GM21717 (cell line): ENCODE results near the gene GLB1L.
"Not testable (repeated sequence)": the region's sequence is repeated elsewhere in the genome, so short reads cannot be mapped to it uniquely, and the experiment has no call there.

Experiments used
- ATAC-seq: cut with Tn5 transposase; IDR thresholded peaks from one replicate; pipeline ENCODE4 v1.9.1; 2021; ENCODE audit warnings: mild to moderate bottlenecking, moderate library complexity; ENCODE audit not compliant: unreplicated experiment

The GLB1L gene

GRCh38 chr2:219281588-219281987 is 36.3 kb upstream of the GLB1L start:
- no peak for ATAC-seq

GRCh38 chr2:219280651-219281050 is 35.4 kb upstream of the GLB1L start:
- ATAC-seq, result no peak

- no peak for ATAC-seq
Measured at GRCh38 chr2:219279916-219280516, 34.8 kb upstream of the GLB1L start.

- peak; percentile 88 for ATAC-seq
Measured at GRCh38 chr2:219279151-219279915, 34.1 kb upstream of the GLB1L start, which contains the start of gene DNAJB2. TSS of gene DNAJB2 (plus strand) at chr2:219279366. CDS start at chr2:219279834, 468 bp downstream.

GRCh38 chr2:219278655-219279150 is 33.5 kb upstream of the GLB1L start:
- ATAC-seq, result no peak

GRCh38 chr2:219277703-219278654 is 32.7 kb upstream of the GLB1L start:
- ATAC-seq, result no peak

GRCh38 chr2:219274361-219274921 is 29.2 kb upstream of the GLB1L start:
- ATAC-seq, result no peak

GRCh38 chr2:219273937-219274336 is 28.7 kb upstream of the GLB1L start:
- no peak for ATAC-seq

- no peak for ATAC-seq
Measured at GRCh38 chr2:219272995-219273394, 27.8 kb upstream of the GLB1L start.

- no peak for ATAC-seq
Measured at GRCh38 chr2:219272356-219272755, 27.1 kb upstream of the GLB1L start.

- no peak for ATAC-seq
Measured at GRCh38 chr2:219271021-219271420, 25.8 kb upstream of the GLB1L start.

- no peak for ATAC-seq
Measured at GRCh38 chr2:219270055-219270372, 24.8 kb upstream of the GLB1L start.

- ATAC-seq, result no peak
Measured at GRCh38 chr2:219269362-219270054, 24.3 kb upstream of the GLB1L start.

GRCh38 chr2:219268294-219268693 is 23.1 kb upstream of the GLB1L start:
- no peak for ATAC-seq

GRCh38 chr2:219266886-219267285 is 21.6 kb upstream of the GLB1L start:
- ATAC-seq, result no peak

GRCh38 chr2:219266232-219266631 is 21.0 kb upstream of the GLB1L start:
- ATAC-seq, result no peak

- no peak for ATAC-seq
Measured at GRCh38 chr2:219261024-219261855, 16.0 kb upstream of the GLB1L start.

- not testable (repeated sequence) for ATAC-seq
Measured at GRCh38 chr2:219258942-219259341, 13.7 kb upstream of the GLB1L start.

GRCh38 chr2:219254590-219255201 is 9.5 kb upstream of the GLB1L start:
- ATAC-seq, result peak; percentile 34
